ENCODE results near the gene EXOC6B.

EXOC6B gene

DNA sequence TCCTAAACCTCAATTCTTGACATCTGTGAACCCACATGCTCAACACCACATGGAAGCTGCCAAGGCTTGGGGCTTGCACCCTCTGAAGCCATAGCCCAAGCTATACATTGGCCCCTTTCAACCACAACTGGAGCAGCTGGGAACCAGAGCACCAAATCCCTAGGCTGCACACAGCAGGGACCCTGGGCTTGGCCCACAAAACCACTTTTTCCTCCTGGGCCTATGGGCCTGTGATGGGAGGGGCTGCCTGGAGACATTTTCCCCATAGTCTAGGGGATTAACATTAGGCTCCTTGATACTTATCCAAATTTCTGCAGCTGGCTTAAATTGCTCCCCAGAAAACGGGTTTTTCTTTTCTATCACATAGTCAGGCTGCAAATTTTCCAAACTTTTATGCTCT lies 40.3 kb downstream of the EXOC6B start:
- Histone ChIP-seq H3K27me3 (ENCODE audit: insufficient read depth, low read length, poor library complexity) (no peaks in the 10 kb centered on the region), H3K4me3 (ENCODE audit: low read depth in 1 of 2, low read length in 2 of 2) (no peak overlapping the region), H3K9me3 (ENCODE audit: insufficient read depth, low read length, severe bottlenecking) (no peaks in the 10 kb centered on the region), H3K27ac (ENCODE audit: low read length) (no peak overlapping the region), H3K9ac (ENCODE audit: low read depth, low read length) (no peak overlapping the region), H3K79me2 (ENCODE audit: insufficient read depth, low read length) (no peaks in the 10 kb centered on the region), H3K4me1 (ENCODE audit: insufficient read depth, low read length) (no peaks in the 10 kb centered on the region), H3K36me3 (ENCODE audit: insufficient read depth, low read length) (no peaks in the 10 kb centered on the region), H3K4me2 (ENCODE audit: insufficient read depth, low read length) (no peak overlapping the region), H2AFZ (ENCODE audit: low read depth, low read length) (no peak overlapping the region), H4K20me1 (ENCODE audit: insufficient read depth, low read length) (no peaks in the 10 kb centered on the region)
- TF ChIP-seq CTCF (IDR thresholded peaks at IDR 0.05; ENCODE audit: borderline replicate concordance, extremely low read depth, low read length, poor library complexity, severe bottlenecking) (no peak), EZH2 (IDR thresholded peaks at IDR 0.05; ENCODE audit: borderline replicate concordance, low read depth, low read length, severe bottlenecking) (no peak)
- DNase-seq (no peak), ATAC-seq (ENCODE audit: insufficient read depth, low read depth) (no peak)

GRCh38 chr2:72782520-72782919 lies 43.3 kb downstream of the EXOC6B start:
- Histone ChIP-seq H3K27me3 (ENCODE audit: insufficient read depth, low read length, poor library complexity) (no peaks in the 10 kb centered on the region), H3K79me2 (ENCODE audit: insufficient read depth, low read length) (no peaks in the 10 kb centered on the region), H3K4me1 (ENCODE audit: insufficient read depth, low read length) (no peaks in the 10 kb centered on the region), H3K9me3 (ENCODE audit: insufficient read depth, low read length, severe bottlenecking) (peaks cover 3% of the 10 kb centered on the region), H3K4me2 (ENCODE audit: insufficient read depth, low read length) (no peak overlapping the region), H3K27ac (ENCODE audit: low read length) (no peak overlapping the region), H4K20me1 (ENCODE audit: insufficient read depth, low read length) (no peaks in the 10 kb centered on the region), H2AFZ (ENCODE audit: low read depth, low read length) (no peak overlapping the region), H3K9ac (ENCODE audit: low read depth, low read length) (no peak overlapping the region), H3K36me3 (ENCODE audit: insufficient read depth, low read length) (no peaks in the 10 kb centered on the region), H3K4me3 (ENCODE audit: low read depth in 1 of 2, low read length in 2 of 2) (no peak overlapping the region)
- ATAC-seq (ENCODE audit: insufficient read depth, low read depth) (no peak), DNase-seq (no peak)
- TF ChIP-seq CTCF (IDR thresholded peaks at IDR 0.05; ENCODE audit: borderline replicate concordance, extremely low read depth, low read length, poor library complexity, severe bottlenecking) (no peak), EZH2 (IDR thresholded peaks at IDR 0.05; ENCODE audit: borderline replicate concordance, low read depth, low read length, severe bottlenecking) (no peak)

DNA sequence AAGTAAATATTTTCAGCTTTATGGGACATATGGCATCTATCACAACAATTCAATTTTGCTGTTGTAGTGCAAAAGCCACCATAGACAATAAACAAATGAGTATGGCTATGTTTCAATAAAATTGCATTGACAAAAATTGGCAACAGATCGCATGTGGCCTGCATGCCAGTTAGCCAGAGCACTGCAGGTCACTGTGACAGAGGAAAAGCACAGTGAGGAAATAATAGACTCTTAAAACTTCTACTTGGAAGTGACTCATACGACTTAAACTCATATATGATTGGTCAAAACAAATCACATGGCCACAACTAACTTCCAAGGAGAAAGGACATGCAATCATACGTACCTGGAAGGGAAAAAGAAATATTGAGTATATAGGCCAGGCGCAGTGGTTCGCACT lies 44.4 kb downstream of the EXOC6B start:
- Histone ChIP-seq H3K9me3 (ENCODE audit: insufficient read depth, low read length, severe bottlenecking) (peaks cover 3% of the 10 kb centered on the region), H3K27ac (ENCODE audit: low read length) (no peak overlapping the region), H3K4me2 (ENCODE audit: insufficient read depth, low read length) (no peak overlapping the region), H3K9ac (ENCODE audit: low read depth, low read length) (no peak overlapping the region), H3K27me3 (ENCODE audit: insufficient read depth, low read length, poor library complexity) (no peaks in the 10 kb centered on the region), H4K20me1 (ENCODE audit: insufficient read depth, low read length) (no peaks in the 10 kb centered on the region), H3K79me2 (ENCODE audit: insufficient read depth, low read length) (no peaks in the 10 kb centered on the region), H3K36me3 (ENCODE audit: insufficient read depth, low read length) (no peaks in the 10 kb centered on the region), H3K4me1 (ENCODE audit: insufficient read depth, low read length) (no peaks in the 10 kb centered on the region), H3K4me3 (ENCODE audit: low read depth in 1 of 2, low read length in 2 of 2) (no peak overlapping the region), H2AFZ (ENCODE audit: low read depth, low read length) (no peak overlapping the region)
- TF ChIP-seq CTCF (IDR thresholded peaks at IDR 0.05; ENCODE audit: borderline replicate concordance, extremely low read depth, low read length, poor library complexity, severe bottlenecking) (no peak), EZH2 (IDR thresholded peaks at IDR 0.05; ENCODE audit: borderline replicate concordance, low read depth, low read length, severe bottlenecking) (no peak)
- no peak for DNase-seq
- ATAC-seq (ENCODE audit: insufficient read depth, low read depth) = no peak

- no peak overlapping the region for H3K9ac ChIP-seq (ENCODE audit: low read depth, low read length)
- no peak overlapping the region for H2AFZ ChIP-seq (ENCODE audit: low read depth, low read length)
- no peaks in the 10 kb centered on the region for H3K36me3 ChIP-seq (ENCODE audit: insufficient read depth, low read length)
- no peak for ATAC-seq (ENCODE audit: insufficient read depth, low read depth)
- H3K9me3 ChIP-seq (ENCODE audit: insufficient read depth, low read length, severe bottlenecking) = peaks cover 3% of the 10 kb centered on the region
- H4K20me1 ChIP-seq (ENCODE audit: insufficient read depth, low read length) = no peaks in the 10 kb centered on the region
- H3K27ac ChIP-seq (ENCODE audit: low read length) = no peak overlapping the region
- H3K4me2 ChIP-seq (ENCODE audit: insufficient read depth, low read length) = no peak overlapping the region
- no peaks in the 10 kb centered on the region for H3K79me2 ChIP-seq (ENCODE audit: insufficient read depth, low read length)
- no peak for TF ChIP-seq EZH2 (IDR thresholded peaks at IDR 0.05; ENCODE audit: borderline replicate concordance, low read depth, low read length, severe bottlenecking)
- TF ChIP-seq CTCF (IDR thresholded peaks at IDR 0.05; ENCODE audit: borderline replicate concordance, extremely low read depth, low read length, poor library complexity, severe bottlenecking) = no peak
- no peaks in the 10 kb centered on the region for H3K27me3 ChIP-seq (ENCODE audit: insufficient read depth, low read length, poor library complexity)
- H3K4me3 ChIP-seq (ENCODE audit: low read depth in 1 of 2, low read length in 2 of 2) = no peak overlapping the region
- DNase-seq = no peak
- no peaks in the 10 kb centered on the region for H3K4me1 ChIP-seq (ENCODE audit: insufficient read depth, low read length)
Observed at GRCh38 chr2:72780477-72780876, 45.4 kb downstream of the EXOC6B start.
